ENCODE results near the gene CDCA4. TPM values are rescaled to one million over a fixed set of nuclear protein-coding genes. Genes with fewer than 3 reads are reported as not detected.

The CDCA4 gene
- total and polyA plus RNA-seq, 2 donors from 2014 or later = 4.1 to 6.3 TPM

GRCh38 chr14:104966261-104966865, 54.5 kb downstream of the CDCA4 start:
- H3K27ac ChIP-seq (ENCODE audit: low read depth in 2 of 2, low read length in 2 of 2) = no peak overlapping the region
- no peak overlapping the region for H3K4me3 ChIP-seq (ENCODE audit: low read length in 3 of 3)
- no peak for FAIRE-seq
- no peaks in the 10 kb centered on the region for H3K27me3 ChIP-seq (ENCODE audit: control insufficient read depth, insufficient read depth, low read length)
- intact Hi-C loops (cut with DNase I) = no loop called here
- H3K9me3 ChIP-seq (ENCODE audit: control insufficient read depth in 2 of 3, insufficient read depth in 1 of 3, low read length in 3 of 3) = no peaks in the 10 kb centered on the region
- no peak overlapping the region for H3K9ac ChIP-seq (ENCODE audit: low read length in 3 of 3)
- H3K36me3 ChIP-seq (ENCODE audit: control insufficient read depth in 2 of 3, insufficient read depth in 3 of 3, low read length in 3 of 3) = no peaks in the 10 kb centered on the region
- DNase-seq = peak in 1 of 5 donors; percentile 68
- TF ChIP-seq CTCF (IDR thresholded peaks at IDR 0.05; ENCODE audit: borderline replicate concordance, extremely low read depth, insufficient read depth) = no peak
- H3K4me1 ChIP-seq (ENCODE audit: control insufficient read depth in 2 of 3, insufficient read depth in 2 of 3, low read depth in 1 of 3, low read length in 3 of 3) = peaks cover 0 to 14% (median 0%) of the 10 kb centered on the region in 3 donors

- Histone ChIP-seq H3K27me3 (ENCODE audit: control insufficient read depth, insufficient read depth, low read length) (no peaks in the 10 kb centered on the region), H3K4me3 (ENCODE audit: low read length in 3 of 3) (no peak overlapping the region), H3K9ac (ENCODE audit: low read length in 3 of 3) (no peak overlapping the region), H3K36me3 (ENCODE audit: control insufficient read depth in 2 of 3, insufficient read depth in 3 of 3, low read length in 3 of 3) (no peaks in the 10 kb centered on the region), H3K27ac (ENCODE audit: low read depth in 2 of 2, low read length in 2 of 2) (no peak overlapping the region), H3K4me1 (ENCODE audit: control insufficient read depth in 2 of 3, insufficient read depth in 2 of 3, low read depth in 1 of 3, low read length in 3 of 3) (peaks cover 0 to 14% (median 0%) of the 10 kb centered on the region in 3 donors), H3K9me3 (ENCODE audit: control insufficient read depth in 2 of 3, insufficient read depth in 1 of 3, low read length in 3 of 3) (no peaks in the 10 kb centered on the region)
- TF ChIP-seq CTCF (IDR thresholded peaks at IDR 0.05; ENCODE audit: borderline replicate concordance, extremely low read depth, insufficient read depth) = no peak
- FAIRE-seq (no peak), DNase-seq (peak in 1 of 5 donors; percentile 71)
- intact Hi-C loops (cut with DNase I) = no loop called here
These were observed 55.2 kb downstream of the CDCA4 start for GRCh38 chr14:104965561-104966231.

GRCh38 chr14:104964546-104964945, 56.3 kb downstream of the CDCA4 start:
- no peak overlapping the region for H3K9ac ChIP-seq (ENCODE audit: low read length in 3 of 3)
- H3K27ac ChIP-seq (ENCODE audit: low read depth in 2 of 2, low read length in 2 of 2) = no peak overlapping the region
- H3K27me3 ChIP-seq (ENCODE audit: control insufficient read depth, insufficient read depth, low read length) = no peaks in the 10 kb centered on the region
- H3K4me3 ChIP-seq (ENCODE audit: low read length in 3 of 3) = no peak overlapping the region
- peaks cover 0 to 14% (median 0%) of the 10 kb centered on the region in 3 donors for H3K4me1 ChIP-seq (ENCODE audit: control insufficient read depth in 2 of 3, insufficient read depth in 2 of 3, low read depth in 1 of 3, low read length in 3 of 3)
- DNase-seq (no peak), FAIRE-seq (no peak)
- intact Hi-C loops (cut with DNase I) = no loop called here
- no peaks in the 10 kb centered on the region for H3K9me3 ChIP-seq (ENCODE audit: control insufficient read depth in 2 of 3, insufficient read depth in 1 of 3, low read length in 3 of 3)
- no peaks in the 10 kb centered on the region for H3K36me3 ChIP-seq (ENCODE audit: control insufficient read depth in 2 of 3, insufficient read depth in 3 of 3, low read length in 3 of 3)
- no peak for TF ChIP-seq CTCF (IDR thresholded peaks at IDR 0.05; ENCODE audit: borderline replicate concordance, extremely low read depth, insufficient read depth)

Other genes starting within 250 kb of the CDCA4 start
- gene AKT1, start 225.3 kb downstream of the CDCA4 start, total RNA-seq = 125 TPM
- gene AKT1, start 225.3 kb downstream of the CDCA4 start, polyA plus RNA-seq (ENCODE audit: insufficient read depth, low read depth, low replicate concordance) = 70.6 TPM
- gene ZBTB42, start 220.0 kb downstream of the CDCA4 start, total RNA-seq = 10.0 TPM
- 3.9 TPM for gene ZBTB42, start 220.0 kb downstream of the CDCA4 start, polyA plus RNA-seq (ENCODE audit: insufficient read depth, low read depth, low replicate concordance)
- 42.4 TPM for gene CEP170B, start 155.8 kb downstream of the CDCA4 start, total RNA-seq
- 8.1 TPM for gene CEP170B, start 155.8 kb downstream of the CDCA4 start, polyA plus RNA-seq (ENCODE audit: insufficient read depth, low read depth, low replicate concordance)
- 3.2 TPM for gene PLD4, start 96.2 kb downstream of the CDCA4 start, total RNA-seq
- gene PLD4, start 96.2 kb downstream of the CDCA4 start, polyA plus RNA-seq (ENCODE audit: insufficient read depth, low read depth, low replicate concordance) = not detected
- gene AHNAK2, start 42.7 kb downstream of the CDCA4 start, total RNA-seq = 72.0 TPM
- 1.1 TPM for gene AHNAK2, start 42.7 kb downstream of the CDCA4 start, polyA plus RNA-seq (ENCODE audit: insufficient read depth, low read depth, low replicate concordance)
- 22.6 TPM for gene CLBA1, start 35.3 kb downstream of the CDCA4 start, total RNA-seq
- gene CLBA1, start 35.3 kb downstream of the CDCA4 start, polyA plus RNA-seq (ENCODE audit: insufficient read depth, low read depth, low replicate concordance) = 13.2 TPM
- 4.2 TPM for gene GPR132, start 44.3 kb upstream of the CDCA4 start, total RNA-seq
- 0.17 TPM for gene GPR132, start 44.3 kb upstream of the CDCA4 start, polyA plus RNA-seq (ENCODE audit: insufficient read depth, low read depth, low replicate concordance)
- gene JAG2, start 147.7 kb upstream of the CDCA4 start, total RNA-seq = 26.1 TPM
- 6.3 TPM for gene JAG2, start 147.7 kb upstream of the CDCA4 start, polyA plus RNA-seq (ENCODE audit: insufficient read depth, low read depth, low replicate concordance)
- 48.6 TPM for gene NUDT14, start 160.2 kb upstream of the CDCA4 start, total RNA-seq
- 59.1 TPM for gene NUDT14, start 160.2 kb upstream of the CDCA4 start, polyA plus RNA-seq (ENCODE audit: insufficient read depth, low read depth, low replicate concordance)
- gene BTBD6, start 227.4 kb upstream of the CDCA4 start, total RNA-seq = 38.9 TPM
- 33.3 TPM for gene BTBD6, start 227.4 kb upstream of the CDCA4 start, polyA plus RNA-seq (ENCODE audit: insufficient read depth, low read depth, low replicate concordance)

All from kidney (tissue), 14 donors.